ENCODE results near the gene RER1. TPM values are rescaled to one million over a fixed set of nuclear protein-coding genes. Genes with fewer than 3 reads are reported as not detected.

Gene RER1
- total RNA-seq, 1 experiment from 2014 or later = 155 TPM

- no peaks in the 10 kb centered on the region for H3K9me2 ChIP-seq (ENCODE audit: insufficient read depth)
- H3K9ac ChIP-seq (ENCODE audit: low read length) = no peak overlapping the region
- DNase-seq (ENCODE audit: low read depth, low spot score) = no peak
- H4K20me1 ChIP-seq (ENCODE audit: insufficient read depth) = no peaks in the 10 kb centered on the region
- no peak for ATAC-seq
- RAD21 ChIA-PET (ENCODE audit: low non-redundant PET in 1 of 2, low total read pairs in 2 of 2, uncharacterized antibody in 2 of 2, unreplicated experiment in 2 of 2) = no interaction called here
- peaks cover 3 to 9% of the 10 kb centered on the region in 2 experiments; a peak in 2 of 4 replicates for H3K9me3 ChIP-seq (ENCODE audit: control insufficient read depth in 1 of 2, insufficient read depth in 1 of 2, low read depth in 1 of 2, low read length in 2 of 2)
- no TSS peak for BruUV-seq (replicated peaks)
- no peaks in the 10 kb centered on the region for H3K36me3 ChIP-seq (ENCODE audit: control insufficient read depth in 1 of 2, insufficient read depth in 2 of 2, low read length in 2 of 2)
- no peaks in the 10 kb centered on the region for H3K79me2 ChIP-seq (ENCODE audit: insufficient read depth, low read length)
- POLR2A ChIA-PET = no interaction called here
- H3K27ac ChIP-seq (ENCODE audit: low read depth, low read length) = no peak overlapping the region
- TF ChIP-seq CEBPB (IDR thresholded peaks at IDR 0.05; ENCODE audit: low read depth) (no peak), SP1 (IDR thresholded peaks at IDR 0.05; ENCODE audit: low read depth) (no peak), TCF7L2 (IDR thresholded peaks at IDR 0.05; ENCODE audit: borderline replicate concordance, extremely low read depth, insufficient read depth, insufficient read length) (no peak), EGR1 (IDR thresholded peaks at IDR 0.05; ENCODE audit: low read depth) (no peak), POLR2A (IDR thresholded peaks at IDR 0.05; ENCODE audit: borderline replicate concordance, extremely low read depth, insufficient read depth, insufficient read length) (no peak), POLR2AphosphoS5 (IDR thresholded peaks at IDR 0.05; ENCODE audit: low read depth, low read length) (no peak), ZBTB33 (IDR thresholded peaks at IDR 0.05; ENCODE audit: extremely low read depth, insufficient replicate concordance, low read length) (no peak), ZNF274 (IDR thresholded peaks at IDR 0.05; ENCODE audit: low read depth, low read length) (no peak), SIN3A (IDR thresholded peaks at IDR 0.05; ENCODE audit: low read depth) (no peak), SRF (IDR thresholded peaks at IDR 0.05; ENCODE audit: low read depth) (no peak)
- H3K4me3 ChIP-seq (replicated peaks in 1 of 2; ENCODE audit: low read depth in 1 of 2, low read length in 2 of 2) = no peak overlapping the region
- peaks cover 7% of the 10 kb centered on the region; the same call in 1 of the 2 replicates for H3K27me3 ChIP-seq (ENCODE audit: insufficient read depth, low read length)
- H3K4me2 ChIP-seq (ENCODE audit: low read length) = no peak overlapping the region
- intact Hi-C loops (cut with micrococcal nuclease) = no loop called here
- H3K4me1 ChIP-seq (ENCODE audit: control insufficient read depth in 1 of 2, insufficient read depth in 2 of 2, low read length in 2 of 2) = no peaks in the 10 kb centered on the region
- CTCF ChIA-PET = no interaction called here
- no peak overlapping the region for H2AFZ ChIP-seq (ENCODE audit: low read depth, low read length, poor library complexity, severe bottlenecking)
Measured at GRCh38 chr1:2433196-2433595, 41.6 kb downstream of the RER1 start.
